GM10248 (cell line): ENCODE data around the gene PRSS16.
"Not testable (repeated sequence)": the region's sequence is repeated elsewhere in the genome, so short reads cannot be mapped to it uniquely, and the experiment has no call there.

Source experiments
- CTCF ChIA-PET: fragments of 300-600 bp; sonication (Branson Sonifier 250); formaldehyde crosslinking; extraction: SDS; loops from one replicate; lab custom pipeline; 2021; ENCODE audit warnings: antibody characterized with exemption; lab: Yijun Ruan, JAX
- POLR2A ChIA-PET: fragments of 350-650 bp; sonication (Branson Sonifier 250); formaldehyde crosslinking; extraction: SDS; loops from one replicate; lab custom pipeline; 2020; ENCODE audit warnings: antibody characterized with exemption; lab: Yijun Ruan, JAX
- DNase-seq: peaks from one replicate; pipeline ENCODE4 v3.0.0; 2012; ENCODE audit errors: extremely low spot score
- CTCF ChIP-seq: IDR thresholded peaks from 2 replicates; pipeline ENCODE4 v1.5.1; 2012; ENCODE audit warnings: mild to moderate bottlenecking, low read depth; ENCODE audit errors: extremely low read depth, missing control alignments, control extremely low read depth

The PRSS16 gene

GRCh38 chr6:27247133-27247836 lies at the start of gene PRSS16:
Gene PRSS16 (plus strand): TSS chr6:27247701. CDS start chr6:27247738, 37 bp downstream.
- CTCF ChIA-PET = no interaction called here

GRCh38 chr6:27205375-27206278 lies 41.9 kb upstream of the PRSS16 start:
- DNase-seq = peak; percentile 38
- POLR2A ChIA-PET = no interaction called here
- CTCF ChIA-PET = interaction anchor here (0.8 to 1.6 kb wide), 5 partner anchors 11 to 68 kb away, joined by 3 to 5 read pairs (median 3); no protein-coding TSS in a partner anchor
- TF ChIP-seq CTCF = no peak

More at GRCh38 chr6:27247133-27247836, at the start of gene PRSS16:
- POLR2A ChIA-PET = no interaction called here
- TF ChIP-seq CTCF = no peak
- DNase-seq = no peak

- ChIA-PET POLR2A (no interaction called here), CTCF (interaction anchor here (0.8 to 1.6 kb wide), 2 partner anchors 10 to 44 kb away, joined by 4 to 5 read pairs; no protein-coding TSS in a partner anchor)
Observed at GRCh38 chr6:27206806-27207205, 40.7 kb upstream of the PRSS16 start.

GRCh38 chr6:27208042-27208441 lies 39.5 kb upstream of the PRSS16 start:
- ChIA-PET POLR2A (no interaction called here), CTCF (no interaction called here)
- TF ChIP-seq CTCF = no peak
- no peak for DNase-seq

More at GRCh38 chr6:27206806-27207205, 40.7 kb upstream of the PRSS16 start:
- no peak for TF ChIP-seq CTCF
- DNase-seq = no peak

GRCh38 chr6:27209196-27209595 lies 38.3 kb upstream of the PRSS16 start:
- no peak for DNase-seq
- ChIA-PET POLR2A (no interaction called here), CTCF (interaction anchor here (1.2 kb wide), 1 partner anchor 77 kb away, joined by 3 read pairs; no protein-coding TSS in a partner anchor)
- no peak for TF ChIP-seq CTCF

GRCh38 chr6:27209659-27210269 lies 37.7 kb upstream of the PRSS16 start:
- ChIA-PET CTCF (interaction anchor here (1.2 kb wide), 1 partner anchor 77 kb away, joined by 3 read pairs; no protein-coding TSS in a partner anchor), POLR2A (no interaction called here)
- TF ChIP-seq CTCF = no peak
- no peak for DNase-seq

GRCh38 chr6:27213091-27213517 lies 34.4 kb upstream of the PRSS16 start:
- POLR2A ChIA-PET, DNase-seq, CTCF ChIA-PET: not testable (repeated sequence)
